ENCODE data around the gene RAB39A.
"Not testable (repeated sequence)": the region's sequence is repeated elsewhere in the genome, so short reads cannot be mapped to it uniquely, and the experiment has no call there.

The RAB39A gene

DNA sequence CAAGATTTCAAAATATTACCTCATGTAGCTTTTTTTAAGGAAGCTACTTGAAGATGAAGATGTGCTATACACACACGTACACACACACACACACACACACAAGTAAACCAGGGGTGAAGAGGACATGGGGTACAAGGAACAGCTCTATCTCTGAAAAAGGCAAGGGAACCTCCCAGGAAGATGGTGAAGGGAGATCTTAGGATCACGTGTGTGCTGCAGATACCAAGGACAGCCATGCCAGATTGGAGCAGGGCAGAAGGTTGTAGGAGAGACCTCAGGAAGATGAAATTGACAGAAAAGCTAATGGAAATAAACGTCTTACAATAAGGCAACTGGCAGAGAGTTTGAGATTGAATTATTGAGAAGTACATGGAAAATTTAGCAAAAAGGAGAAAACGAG is 19.7 kb downstream of the RAB39A start:
- TF ChIP-seq, protein P1, sequence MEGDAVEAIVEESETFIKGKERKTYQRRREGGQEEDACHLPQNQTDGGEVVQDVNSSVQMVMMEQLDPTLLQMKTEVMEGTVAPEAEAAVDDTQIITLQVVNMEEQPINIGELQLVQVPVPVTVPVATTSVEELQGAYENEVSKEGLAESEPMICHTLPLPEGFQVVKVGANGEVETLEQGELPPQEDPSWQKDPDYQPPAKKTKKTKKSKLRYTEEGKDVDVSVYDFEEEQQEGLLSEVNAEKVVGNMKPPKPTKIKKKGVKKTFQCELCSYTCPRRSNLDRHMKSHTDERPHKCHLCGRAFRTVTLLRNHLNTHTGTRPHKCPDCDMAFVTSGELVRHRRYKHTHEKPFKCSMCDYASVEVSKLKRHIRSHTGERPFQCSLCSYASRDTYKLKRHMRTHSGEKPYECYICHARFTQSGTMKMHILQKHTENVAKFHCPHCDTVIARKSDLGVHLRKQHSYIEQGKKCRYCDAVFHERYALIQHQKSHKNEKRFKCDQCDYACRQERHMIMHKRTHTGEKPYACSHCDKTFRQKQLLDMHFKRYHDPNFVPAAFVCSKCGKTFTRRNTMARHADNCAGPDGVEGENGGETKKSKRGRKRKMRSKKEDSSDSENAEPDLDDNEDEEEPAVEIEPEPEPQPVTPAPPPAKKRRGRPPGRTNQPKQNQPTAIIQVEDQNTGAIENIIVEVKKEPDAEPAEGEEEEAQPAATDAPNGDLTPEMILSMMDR (conservative IDR thresholded peaks at IDR 0.05; ENCODE audit: low read length): no peak
- no peak for DNase-seq (ENCODE audit: low read depth)
- no peak overlapping the region for H3K4me3 ChIP-seq (ENCODE audit: low read length)

DNA sequence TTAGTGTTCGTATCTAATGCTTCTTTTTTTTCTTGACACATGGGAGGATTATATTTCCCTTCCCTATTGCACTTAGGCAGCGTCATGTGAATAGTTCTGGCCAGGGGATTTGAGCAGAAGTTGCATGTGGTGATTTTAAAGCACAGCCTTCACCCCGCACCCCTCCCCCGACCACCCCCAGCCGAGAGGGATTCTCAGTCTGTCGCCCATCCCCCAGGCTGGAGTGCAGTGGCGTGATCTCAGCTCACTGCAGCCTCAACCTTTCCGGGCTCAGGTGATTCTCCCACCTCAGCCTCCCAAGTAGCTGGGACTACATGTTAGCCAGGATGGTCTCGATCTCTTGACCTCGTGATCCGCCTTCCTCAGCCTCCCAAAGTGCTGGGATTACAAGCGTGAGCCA is 20.1 kb downstream of the RAB39A start:
- not testable (repeated sequence) for DNase-seq (ENCODE audit: low read depth); H3K4me3 ChIP-seq (ENCODE audit: low read length)

DNA sequence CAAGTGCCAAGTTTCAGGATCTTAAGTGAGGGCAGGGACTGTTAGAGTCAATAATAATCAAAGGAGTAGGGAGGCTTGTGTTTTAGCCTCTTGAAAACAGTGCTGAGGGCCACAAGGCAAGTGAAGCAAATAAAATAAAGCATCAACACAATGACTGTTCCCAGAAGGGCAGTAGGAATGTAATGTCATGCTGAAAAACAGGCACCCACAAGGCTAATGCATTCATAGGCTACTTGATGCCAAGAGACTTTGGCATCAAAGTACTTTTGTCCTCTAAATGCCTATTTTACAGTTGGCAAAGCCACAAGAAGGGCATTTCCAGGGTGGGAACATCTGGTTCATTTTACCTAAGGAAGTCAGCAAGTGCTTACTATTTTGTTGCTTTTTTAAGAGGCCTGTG is 22.9 kb downstream of the RAB39A start:
- no peak overlapping the region for H3K4me3 ChIP-seq (ENCODE audit: low read length)
- no peak for DNase-seq (ENCODE audit: low read depth)
- TF ChIP-seq, protein P1 (conservative IDR thresholded peaks at IDR 0.05; ENCODE audit: low read length): no peak

DNA sequence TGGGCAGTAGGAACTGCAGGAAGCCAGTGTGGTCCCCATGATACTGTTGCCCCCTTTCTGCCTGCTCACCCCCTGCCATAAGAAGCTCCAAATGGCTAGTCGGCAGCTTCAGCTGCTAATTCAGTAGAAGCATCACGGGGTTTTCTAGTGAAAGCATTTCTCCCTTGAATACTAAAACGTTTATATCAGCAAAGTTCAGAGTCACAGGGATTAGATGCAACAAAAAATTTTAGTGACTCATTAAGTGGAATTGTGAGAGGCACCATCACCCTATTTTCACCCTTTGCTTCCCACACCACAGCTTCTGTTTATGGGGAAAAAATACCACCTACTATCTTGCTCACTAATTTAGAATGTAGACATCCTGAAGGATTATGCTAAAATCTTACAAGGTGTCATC is 25.2 kb downstream of the RAB39A start:
- no peak for DNase-seq (ENCODE audit: low read depth)
- TF ChIP-seq, protein P1 (conservative IDR thresholded peaks at IDR 0.05; ENCODE audit: low read length): no peak
- no peak overlapping the region for H3K4me3 ChIP-seq (ENCODE audit: low read length)

DNA sequence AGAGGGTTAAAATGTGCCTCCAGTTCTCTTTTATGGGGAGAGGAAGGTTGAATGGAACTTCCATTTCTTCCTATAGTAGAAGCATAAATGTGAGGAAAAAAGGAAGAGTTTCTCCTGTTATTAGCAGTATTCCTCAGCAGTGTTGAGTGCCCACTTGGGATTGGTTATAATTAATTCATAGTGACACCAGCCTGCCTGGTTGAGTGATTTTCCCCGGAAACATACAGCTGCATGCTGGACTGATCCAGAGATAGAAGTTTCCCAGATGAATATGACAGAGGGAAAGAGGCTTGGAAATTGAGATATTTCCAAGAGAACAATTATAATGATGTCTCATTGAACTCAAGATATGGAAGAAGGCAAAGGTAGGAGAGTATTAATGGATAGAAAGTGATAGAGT is 28.3 kb downstream of the RAB39A start:
- H3K4me3 ChIP-seq (ENCODE audit: low read length): no peak overlapping the region
- no peak for DNase-seq (ENCODE audit: low read depth)
- TF ChIP-seq, protein P1 (conservative IDR thresholded peaks at IDR 0.05; ENCODE audit: low read length): no peak

DNA sequence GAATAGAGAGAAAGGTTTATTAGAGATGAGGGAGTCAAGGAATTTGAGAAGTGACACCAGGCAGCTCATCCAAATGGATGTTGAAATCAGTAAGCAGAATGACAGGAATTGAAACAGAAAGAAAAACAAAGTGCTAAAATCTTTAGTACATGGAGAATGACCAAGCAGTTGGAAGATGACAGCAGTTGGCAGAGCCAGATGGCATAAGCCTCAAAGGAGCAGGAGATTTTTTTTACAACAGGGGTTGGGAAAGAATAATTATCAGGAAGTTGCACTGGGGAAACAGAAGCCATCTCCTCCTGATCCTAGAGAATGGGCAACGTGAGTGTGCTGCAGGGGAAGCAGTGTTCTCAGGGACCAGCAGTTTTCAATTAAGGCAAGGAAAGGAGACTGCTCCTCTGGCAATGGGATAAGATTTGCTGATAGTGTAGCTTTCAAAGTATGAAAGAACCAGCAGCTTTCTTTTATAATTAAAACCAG is 28.9 kb downstream of the RAB39A start:
- peak; percentile 72 for DNase-seq (ENCODE audit: low read depth)
- peak overlapping the region; percentile 21 for H3K4me3 ChIP-seq (ENCODE audit: low read length)
- TF ChIP-seq, protein P1 (conservative IDR thresholded peaks at IDR 0.05; ENCODE audit: low read length): no peak

DNA sequence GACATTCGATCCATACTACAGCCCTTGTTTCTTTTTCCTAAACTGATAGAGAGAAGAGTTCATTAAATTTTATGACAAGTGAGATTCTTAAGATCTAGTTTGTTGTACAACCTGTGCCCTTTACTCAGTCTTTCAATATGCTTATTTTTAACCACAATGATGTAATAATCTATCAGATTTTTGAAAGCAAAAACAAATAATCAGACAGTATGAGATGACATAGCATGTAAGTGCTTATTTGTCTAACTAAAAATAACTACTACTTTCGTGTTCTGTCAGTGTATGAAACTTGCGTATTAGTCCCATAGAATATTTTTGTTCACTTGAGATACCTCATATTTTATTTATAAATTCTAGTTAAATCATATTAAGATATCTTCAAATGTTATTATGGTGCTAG is 33.2 kb downstream of the RAB39A start:
- TF ChIP-seq, protein P1 (conservative IDR thresholded peaks at IDR 0.05; ENCODE audit: low read length): no peak
- no peak for DNase-seq (ENCODE audit: low read depth)
- no peak overlapping the region for H3K4me3 ChIP-seq (ENCODE audit: low read length)

DNA sequence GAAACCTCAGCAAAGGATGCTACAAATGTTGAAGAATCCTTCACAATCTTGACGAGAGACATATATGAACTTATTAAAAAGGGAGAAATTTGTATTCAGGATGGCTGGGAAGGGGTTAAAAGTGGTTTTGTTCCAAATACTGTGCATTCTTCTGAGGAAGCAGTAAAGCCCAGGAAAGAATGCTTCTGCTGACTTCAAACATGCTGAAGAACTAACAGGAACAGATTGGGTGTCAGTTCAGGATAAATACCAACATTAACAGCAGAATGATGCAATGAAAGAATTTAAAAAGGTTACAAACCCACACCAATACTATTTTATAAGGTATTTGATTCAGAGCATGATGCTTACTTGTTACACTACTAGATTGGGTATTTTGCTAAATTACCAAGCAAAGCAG is 33.9 kb downstream of the RAB39A start:
- TF ChIP-seq, protein P1 (conservative IDR thresholded peaks at IDR 0.05; ENCODE audit: low read length): no peak
- peak; percentile 3 for DNase-seq (ENCODE audit: low read depth)
- H3K4me3 ChIP-seq (ENCODE audit: low read length): no peak overlapping the region
